Measurements from ENCODE around the gene TMED8. TPM values are rescaled to one million over a fixed set of nuclear protein-coding genes. Genes with fewer than 3 reads are reported as not detected.

Gene TMED8
- total RNA-seq, 1 experiment from 2014 or later: 27.8 TPM

DNA sequence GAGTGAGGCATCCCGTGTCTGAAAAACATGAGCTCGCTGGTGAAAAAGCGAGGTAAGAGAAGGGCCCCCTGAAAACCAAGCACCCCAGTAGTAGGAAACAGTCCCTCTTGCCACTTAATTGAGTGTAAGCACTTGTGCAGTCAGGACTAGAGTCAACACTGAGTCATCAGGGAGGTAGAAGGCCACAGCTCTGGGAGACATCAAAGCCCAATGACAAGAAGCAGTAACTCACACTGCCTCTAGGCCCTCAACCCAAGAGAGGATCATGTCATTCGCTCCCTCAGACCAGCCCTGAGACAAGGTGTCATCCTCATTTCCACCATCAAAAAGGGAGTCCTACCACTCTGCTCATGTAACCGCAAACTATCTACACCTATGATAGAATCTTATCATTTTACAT is 74.0 kb downstream of the TMED8 start:
- DNase-seq (ENCODE audit: extremely low read depth, low read depth): peak; percentile 40

DNA sequence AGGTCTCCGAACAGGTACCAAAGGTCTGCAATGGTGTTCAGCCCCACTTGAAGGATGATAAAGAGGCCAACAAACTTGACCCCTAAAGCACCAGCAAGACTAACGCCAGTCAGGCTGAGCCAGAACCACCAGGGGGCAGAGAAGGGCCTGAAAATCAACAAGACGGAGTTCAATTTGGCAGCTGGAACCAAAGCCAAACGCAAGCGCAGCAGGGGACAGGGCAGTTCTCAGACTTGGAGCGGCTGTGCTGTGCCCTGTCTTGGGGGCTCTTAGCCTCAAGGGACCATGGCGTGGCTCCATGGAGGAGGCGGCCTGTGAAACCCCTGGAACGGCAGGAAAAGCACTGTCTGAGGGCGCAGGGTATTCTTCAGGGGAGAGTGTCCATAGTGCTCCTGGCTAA is 75.8 kb downstream of the TMED8 start:
- peak; percentile 75 for DNase-seq (ENCODE audit: extremely low read depth, low read depth)

DNA sequence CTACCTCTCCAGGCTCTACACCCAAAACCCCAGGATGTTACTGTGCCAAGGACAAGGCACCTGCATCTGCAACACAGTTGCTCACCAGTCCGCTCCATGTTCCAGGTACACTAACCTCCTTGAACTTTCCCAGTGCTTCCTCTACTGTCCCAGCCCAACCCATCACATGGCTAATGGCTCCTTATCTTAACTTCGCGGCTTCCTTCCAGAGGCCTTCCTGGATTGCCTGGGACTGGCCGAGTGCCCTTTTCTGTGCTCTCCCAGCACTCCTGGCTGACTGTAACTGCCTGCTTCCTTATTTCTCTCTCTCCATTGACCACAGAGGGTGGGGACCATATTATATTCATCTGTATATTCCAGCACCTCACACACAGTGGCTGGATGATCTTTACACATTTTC is 77.1 kb downstream of the TMED8 start:
- no peak for DNase-seq (ENCODE audit: extremely low read depth, low read depth)

DNA sequence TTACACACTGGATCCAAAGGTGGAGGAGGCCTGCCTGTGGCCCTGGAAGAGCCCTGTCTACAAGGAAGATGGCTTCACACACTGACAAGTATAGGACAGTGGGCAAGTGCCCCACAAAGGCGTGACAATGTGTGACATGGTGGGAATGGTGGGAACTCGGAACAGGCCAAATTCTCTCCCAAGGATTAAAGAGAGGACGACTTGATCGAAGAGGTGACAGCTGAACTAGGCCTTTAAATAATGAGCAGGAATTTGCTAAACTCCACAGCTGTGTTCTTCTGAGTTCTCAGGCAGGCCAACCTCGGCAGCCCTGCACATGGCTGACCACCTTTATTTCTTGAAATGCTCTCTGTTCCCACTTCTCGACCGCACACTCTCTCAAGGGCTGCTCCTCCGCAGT is 80.0 kb downstream of the TMED8 start:
- no peak for DNase-seq (ENCODE audit: extremely low read depth, low read depth)

DNA sequence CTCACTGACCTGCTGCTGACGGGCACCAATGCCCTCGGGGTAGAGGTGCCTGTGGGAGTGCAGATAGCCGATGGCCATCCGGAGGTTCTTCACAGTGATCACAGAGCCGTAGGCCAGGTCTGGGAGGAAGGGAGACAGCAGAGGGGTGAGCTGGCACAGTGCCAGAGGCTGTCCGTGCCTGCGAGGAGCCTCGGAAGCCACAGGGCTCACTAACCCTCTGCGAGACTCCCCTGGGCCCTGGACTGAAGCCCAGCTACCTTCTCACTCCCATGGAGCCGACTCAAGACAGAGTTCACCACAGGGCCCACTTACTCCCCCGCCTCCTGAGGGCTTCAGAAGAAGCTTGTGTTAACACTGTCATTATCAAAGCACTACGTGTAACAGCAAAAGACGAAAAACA is 80.7 kb downstream of the TMED8 start:
- no peak for DNase-seq (ENCODE audit: extremely low read depth, low read depth)

DNA sequence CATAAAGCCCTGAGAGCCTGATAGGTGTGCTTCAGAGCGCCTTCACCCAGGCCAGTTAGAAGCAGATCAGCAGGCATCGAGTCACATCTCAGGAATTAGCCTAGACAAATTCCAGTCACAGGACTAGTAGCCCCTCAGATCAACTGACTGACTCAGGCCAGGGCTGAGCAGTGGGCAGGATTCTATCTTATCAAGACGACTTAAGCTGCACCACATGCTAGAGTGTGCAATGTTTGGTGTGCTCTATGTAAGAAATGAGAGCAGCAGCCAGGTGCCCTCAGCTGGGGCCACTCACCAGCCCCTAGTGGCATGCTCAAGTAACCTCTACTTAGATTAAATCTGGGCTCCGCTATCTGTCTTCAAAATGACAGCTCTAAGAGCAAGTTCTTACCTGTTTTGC is 86.2 kb downstream of the TMED8 start:
- no peak for DNase-seq (ENCODE audit: extremely low read depth, low read depth)

DNA sequence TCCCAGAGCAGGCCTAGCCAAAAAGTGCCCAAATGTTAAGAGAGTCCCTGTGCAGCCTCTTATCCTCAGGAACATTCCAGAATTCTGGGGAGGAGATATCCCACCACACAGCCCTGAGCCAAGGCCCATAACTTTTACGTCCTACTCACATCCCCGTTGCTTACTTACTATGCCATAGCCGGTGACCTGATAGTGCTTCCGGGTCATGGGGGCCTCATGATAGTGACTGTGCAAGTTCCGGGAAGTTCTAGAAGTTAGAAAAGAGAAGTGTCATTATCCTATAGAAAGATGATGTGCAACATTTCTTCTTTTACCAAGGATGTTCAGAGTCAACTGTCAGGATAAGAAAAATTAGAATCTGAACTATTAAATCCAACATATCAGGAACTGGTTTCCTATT is 90.3 kb downstream of the TMED8 start:
- DNase-seq (ENCODE audit: extremely low read depth, low read depth): no peak

Other genes starting within 250 kb of the TMED8 start
- gene ZDHHC22, start 235.3 kb downstream of the TMED8 start, total RNA-seq (2014; rRNA removed; shearing (Covaris generic)): not detected in 2 replicates
- gene TMEM63C, start 195.3 kb downstream of the TMED8 start, total RNA-seq (2014; rRNA removed; shearing (Covaris generic)): not detected in 2 replicates
- not detected in 2 replicates for gene NGB, start 105.9 kb downstream of the TMED8 start, total RNA-seq (2014; rRNA removed; shearing (Covaris generic))
- 17.5 and 19.8 TPM in 2 replicates for gene POMT2, start 56.2 kb downstream of the TMED8 start, total RNA-seq (2014; rRNA removed; shearing (Covaris generic))
- 22.6 and 26.8 TPM in 2 replicates for gene GSTZ1, start 56.1 kb downstream of the TMED8 start, total RNA-seq (2014; rRNA removed; shearing (Covaris generic))
- 0.75 and 2.0 TPM in 2 replicates for gene SAMD15, start 285 bp upstream of the TMED8 start, total RNA-seq (2014; rRNA removed; shearing (Covaris generic))
- 0.20 and 0.32 TPM in 2 replicates for gene NOXRED1, start 46.4 kb upstream of the TMED8 start, total RNA-seq (2014; rRNA removed; shearing (Covaris generic))
- 17.9 and 21.1 TPM in 2 replicates for gene VIPAS39, start 80.5 kb upstream of the TMED8 start, total RNA-seq (2014; rRNA removed; shearing (Covaris generic))
- 119 and 120 TPM in 2 replicates for gene AHSA1, start 81.0 kb upstream of the TMED8 start, total RNA-seq (2014; rRNA removed; shearing (Covaris generic))
- gene ISM2, start 121.7 kb upstream of the TMED8 start, total RNA-seq (2014; rRNA removed; shearing (Covaris generic)): 0.17 and 0.29 TPM in 2 replicates
- gene SPTLC2, start 239.5 kb upstream of the TMED8 start, total RNA-seq (2014; rRNA removed; shearing (Covaris generic)): 9.6 and 11.6 TPM in 2 replicates

All from NCI-H460 (cell line).